ENCODE data around the gene DUXB. TPM values are rescaled to one million over a fixed set of nuclear protein-coding genes. Genes with fewer than 3 reads are reported as not detected.

The DUXB gene
- total RNA-seq, 1 experiment from 2014 or later: not detected

GRCh38 chr16:75742424-75743047 lies 41.3 kb upstream of the DUXB start:
- Mint-ChIP-seq H3K4me3 (no peak overlapping the region), H3K27ac (no peak overlapping the region), H3K4me1 (no peaks in the 10 kb centered on the region), H3K27me3 (ENCODE audit: low read depth) (peaks cover 18% of the 10 kb centered on the region), H3K36me3 (ENCODE audit: insufficient read depth in 1 of 3, low read depth in 3 of 3) (peaks cover 8 to 21% (median 13%) of the 10 kb centered on the region in 3 experiments; a peak in 6 of 7 replicates), H3K9me3 (peaks cover 72 to 74% of the 10 kb centered on the region in 2 experiments)
- H3K18ac ChIP-seq (ENCODE audit: insufficient read length, low read depth, low read length): no peak overlapping the region
- H3K14ac ChIP-seq (ENCODE audit: insufficient read depth, low read length): no peak overlapping the region
- no peak overlapping the region for H2BK120ac ChIP-seq (ENCODE audit: low read depth, low read length, poor library complexity, severe bottlenecking)
- H4K5ac ChIP-seq (ENCODE audit: insufficient read length, low read depth, low read length): no peak overlapping the region
- H3K27me3 ChIP-seq (ENCODE audit: insufficient read depth, low read length): no peaks in the 10 kb centered on the region
- no peaks in the 10 kb centered on the region for H3K4me1 ChIP-seq (ENCODE audit: insufficient read depth, low read length)
- DNase-seq: no peak
- no peak overlapping the region for H3K23ac ChIP-seq (ENCODE audit: insufficient read length, low read depth, low read length)
- no peak overlapping the region for H4K8ac ChIP-seq (replicated peaks; ENCODE audit: insufficient read length, low read depth, low read length)
- no peak overlapping the region for H2BK20ac ChIP-seq (ENCODE audit: low read depth, low read length, poor library complexity, severe bottlenecking)
- H3K9me3 ChIP-seq (ENCODE audit: control insufficient read depth, low read depth, low read length): peaks cover 6% of the 10 kb centered on the region
- no CpG with 5 or more reads among the region's 1 CpG for WGBS (ENCODE audit: extremely low coverage, insufficient read length, low lambda C conversion rate)
- no peak overlapping the region for H2BK5ac ChIP-seq (ENCODE audit: insufficient read length, low read length)
- no peaks in the 10 kb centered on the region for H3K23me2 ChIP-seq (ENCODE audit: insufficient read length, low read depth, low read length, poor library complexity, severe bottlenecking)
- H3K27ac ChIP-seq (ENCODE audit: insufficient read length, low read depth, low read length): no peak overlapping the region
- H3K9ac ChIP-seq (ENCODE audit: extremely low read depth, insufficient read length, low read length): no peak overlapping the region
- H3K79me2 ChIP-seq (ENCODE audit: insufficient read depth, low read length): no peaks in the 10 kb centered on the region
- no peak overlapping the region for H4K91ac ChIP-seq (ENCODE audit: insufficient read length, low read depth, low read length)
- no peak overlapping the region for H2AK5ac ChIP-seq (ENCODE audit: insufficient read length, low read length)
- no peak overlapping the region for H3K4ac ChIP-seq (ENCODE audit: low read depth, low read length)
- no peak overlapping the region for H3K56ac ChIP-seq (ENCODE audit: insufficient read length, low read depth, low read length)
- no peak overlapping the region for H2BK15ac ChIP-seq (ENCODE audit: low read depth, low read length)
- TF ChIP-seq CTCF (conservative IDR thresholded peaks at IDR 0.05): no peak
- no peak overlapping the region for H2BK12ac ChIP-seq (ENCODE audit: insufficient read length, low read depth, low read length)
- no peak overlapping the region for H2AFZ ChIP-seq (ENCODE audit: low read length)
- H3T11ph ChIP-seq (ENCODE audit: low read length): no peak overlapping the region
- no peaks in the 10 kb centered on the region for H4K20me1 ChIP-seq (ENCODE audit: control insufficient read depth, insufficient read depth, insufficient read length)
- H3K4me2 ChIP-seq (ENCODE audit: insufficient read depth, insufficient read length, low read length): no peak overlapping the region
- no peaks in the 10 kb centered on the region for H3K79me1 ChIP-seq (ENCODE audit: insufficient read depth, low read depth, low read length, poor library complexity, severe bottlenecking)

Measured in H9 (cell line).